Mesenteric fat pad (tissue), 1 donor: Measurements from ENCODE around the gene RECK. TPM values are rescaled to one million over a fixed set of nuclear protein-coding genes. Genes with fewer than 3 reads are reported as not detected.
"Not testable (repeated sequence)": the region's sequence is repeated elsewhere in the genome, so short reads cannot be mapped to it uniquely, and the experiment has no call there.

Experiments
- DNase-seq: peaks from one replicate; pipeline ENCODE4 v3.0.0-alpha.2; 2020; ENCODE audit warnings: low spot score
- total RNA-seq: library from RNA; stranded (reverse); fragmentation: NEBNext Ultra II Directional; extraction: Animal tissue kit (Norgen Biotek cat#: 25700); gene quantifications from one replicate; pipeline ENCODE4 v1.2.1, GENCODE V29; 2021
- donor health status: DM: yes; HTN: yes; CAD: no.

The RECK gene
- total RNA-seq, 1 donor from 2014 or later = 18.5 TPM

DNA sequence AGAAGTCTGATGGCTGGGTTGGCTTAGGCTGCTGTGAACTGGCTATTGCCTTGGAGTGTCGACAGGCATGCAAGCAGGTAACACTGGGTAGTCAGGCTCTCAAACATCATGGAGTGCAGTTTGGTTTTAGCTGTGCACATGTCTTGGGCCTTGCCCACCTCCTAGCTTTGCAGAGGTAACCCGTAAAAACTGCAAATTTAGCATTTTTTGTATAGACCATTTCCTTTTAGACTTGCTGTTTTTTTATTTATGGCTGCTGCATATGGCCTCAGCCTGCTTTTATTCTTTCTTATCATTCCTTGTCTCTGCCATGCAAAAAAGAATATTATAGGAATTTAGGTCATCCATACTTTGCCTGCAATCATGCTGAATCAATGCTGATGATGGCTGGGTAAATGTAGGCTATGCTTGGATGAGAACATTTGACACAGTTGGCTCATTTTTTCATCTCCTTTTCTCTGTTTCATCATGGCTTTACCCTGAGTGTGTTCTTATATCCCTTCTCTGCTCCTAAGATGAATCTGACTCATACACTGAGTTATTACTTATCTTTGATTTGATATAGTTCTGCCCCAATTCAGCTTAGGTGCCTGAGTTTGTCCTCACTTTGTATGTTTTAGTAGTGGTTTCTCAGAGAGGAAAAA lies 27.2 kb downstream of the RECK start:
- no peak for DNase-seq

DNA sequence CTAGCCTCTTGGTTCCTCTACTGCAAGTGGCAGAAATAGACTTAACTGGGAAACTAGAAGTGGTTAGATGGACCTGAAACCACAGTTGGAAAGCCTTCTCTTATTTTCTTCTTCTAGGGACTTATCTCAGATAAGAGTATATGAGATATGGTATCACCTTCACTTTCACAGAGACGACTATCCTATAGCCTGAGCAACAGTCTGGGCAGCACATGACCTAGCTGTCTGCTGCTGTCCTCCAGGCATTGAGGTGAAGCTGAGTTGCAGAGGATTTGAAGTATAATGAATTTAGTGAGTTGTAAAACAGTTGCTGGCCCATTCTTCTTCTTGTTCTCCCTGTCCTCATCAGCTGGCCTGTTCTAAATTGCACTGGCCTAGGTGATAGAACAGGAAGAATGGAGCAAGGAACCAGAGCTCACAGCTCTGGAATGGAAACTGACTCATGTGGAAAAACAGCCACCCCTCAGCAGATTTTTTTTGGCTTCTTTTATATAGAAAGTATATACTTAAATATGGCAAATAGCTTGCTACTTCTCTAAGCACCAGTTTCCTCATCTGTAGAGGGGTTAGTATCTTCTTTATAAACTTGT lies 27.8 kb downstream of the RECK start:
- DNase-seq = no peak

DNA sequence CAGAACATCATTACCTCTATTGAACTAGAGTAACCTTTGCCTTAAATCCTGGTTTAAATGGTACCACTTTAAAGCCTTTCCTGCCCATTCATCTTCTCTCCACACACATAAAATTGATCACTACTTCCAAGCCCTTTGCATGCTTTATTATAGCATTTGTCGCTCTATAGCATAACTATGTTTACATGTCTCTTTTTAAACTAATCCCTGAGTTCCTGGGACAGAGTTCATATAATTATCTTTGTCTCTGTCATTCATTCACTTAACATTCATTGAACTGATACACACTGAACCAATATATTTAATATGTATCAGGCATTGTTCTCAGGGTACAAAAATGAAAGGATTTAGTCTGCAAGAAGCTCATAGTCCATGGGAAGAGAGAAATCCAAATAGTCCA lies 37.3 kb downstream of the RECK start:
- DNase-seq = no peak

DNA sequence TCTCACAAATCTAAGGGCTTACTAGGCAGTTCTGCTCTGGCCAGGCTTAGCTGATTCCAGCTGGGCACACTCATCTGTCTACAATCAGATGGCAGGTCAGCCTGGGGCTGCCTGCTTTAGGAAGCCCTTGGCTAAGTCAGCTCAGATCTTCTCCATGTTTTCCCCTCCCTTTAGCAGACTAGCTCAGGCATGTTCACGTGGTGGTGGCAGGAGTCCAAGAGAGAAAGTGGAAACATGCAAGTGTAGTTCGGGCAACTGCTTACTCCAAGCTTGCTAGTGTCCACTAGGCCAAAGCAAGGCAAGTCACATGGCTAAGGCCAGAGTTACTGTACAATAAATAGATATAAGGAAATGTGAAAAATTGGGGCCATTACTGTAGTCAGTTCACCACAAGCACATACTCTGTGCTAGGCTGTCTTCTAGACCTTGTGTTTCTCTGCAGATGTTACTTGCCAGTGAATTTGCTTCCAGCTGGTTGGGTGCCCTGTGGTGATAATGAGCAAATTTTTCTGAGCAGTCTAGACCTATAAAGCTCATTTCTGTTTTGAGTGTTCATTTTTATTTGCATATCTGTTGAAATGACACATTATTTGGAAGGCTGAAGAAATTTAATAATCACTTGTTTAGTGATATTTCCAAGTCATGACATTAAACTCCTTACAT lies 38.3 kb downstream of the RECK start:
- DNase-seq = no peak

DNA sequence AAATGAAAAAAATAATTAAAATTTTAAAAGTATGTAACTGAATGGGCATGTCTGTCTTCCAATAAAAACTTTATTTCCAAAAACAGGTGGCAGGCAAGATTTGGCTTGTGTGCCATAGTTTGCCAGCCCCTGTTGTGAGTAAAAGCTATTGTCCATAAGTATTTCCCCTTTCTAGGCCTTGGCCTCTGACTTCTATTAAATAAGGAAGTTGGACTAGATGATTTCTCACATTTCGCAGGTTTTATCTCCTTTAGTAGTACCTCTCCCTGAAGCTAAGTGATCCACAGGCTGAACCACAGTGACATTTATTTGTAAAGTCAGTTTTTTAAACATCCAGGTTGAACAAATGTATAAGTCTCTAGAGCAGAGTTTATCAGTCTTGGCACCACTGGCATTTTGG lies 41.3 kb downstream of the RECK start:
- DNase-seq = no peak

DNA sequence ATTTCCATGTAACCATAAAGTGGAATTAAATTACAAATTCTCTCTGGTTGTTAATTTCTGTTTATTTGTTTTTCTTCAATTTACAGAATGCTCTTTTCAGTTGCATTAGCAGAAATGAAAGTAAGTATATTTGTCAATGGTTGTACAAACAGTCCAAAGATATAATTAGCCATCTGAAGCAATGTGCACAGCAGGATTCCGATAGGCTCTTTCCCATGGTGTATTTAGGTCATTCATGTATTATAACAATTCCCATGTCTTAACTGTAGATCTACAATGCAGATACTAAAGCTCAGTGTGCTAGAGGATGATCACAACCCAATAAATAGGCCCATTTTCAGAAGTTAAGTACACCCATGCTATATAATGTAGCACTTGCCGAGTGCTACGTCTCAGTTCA lies 43.8 kb downstream of the RECK start:
- no peak for DNase-seq

DNA sequence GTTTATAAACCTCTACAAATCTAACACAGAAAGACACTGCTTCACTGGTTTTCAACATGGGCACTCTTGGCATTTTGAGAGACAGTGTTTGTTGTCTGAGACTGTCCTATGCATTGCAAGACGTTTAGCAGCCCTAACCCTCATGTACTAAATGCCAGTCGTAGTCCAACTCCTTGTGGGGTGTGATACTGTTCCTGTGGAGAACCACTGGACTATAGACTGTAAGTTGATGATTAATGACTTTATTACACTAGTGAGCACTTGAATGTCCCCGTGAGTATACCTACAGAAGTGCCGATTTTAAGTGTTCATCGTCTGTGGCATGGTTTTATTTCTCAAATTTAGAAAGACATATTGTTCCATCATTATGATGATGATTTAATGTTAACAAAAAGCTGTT lies 46.2 kb downstream of the RECK start:
- DNase-seq = no peak

DNA sequence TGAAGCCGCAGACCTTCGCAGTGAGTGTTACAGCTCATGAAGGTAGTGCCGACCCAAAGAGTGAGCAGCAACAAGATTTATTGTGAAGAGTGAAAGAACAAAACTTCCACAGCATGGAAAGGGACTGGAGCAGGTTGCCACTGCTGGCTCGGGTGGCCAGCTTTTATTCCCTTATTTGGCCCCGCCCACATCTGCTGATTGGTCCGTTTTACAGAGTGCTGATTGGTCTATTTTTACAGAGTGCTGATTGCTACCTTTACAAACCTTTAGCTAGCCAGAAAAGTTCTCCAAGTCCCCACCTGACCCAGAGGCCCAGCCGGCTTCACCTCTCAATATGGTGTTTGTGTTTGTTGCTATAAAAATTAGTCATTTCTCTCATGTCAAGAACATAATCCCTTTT lies 49.7 kb downstream of the RECK start:
- no peak for DNase-seq

DNA sequence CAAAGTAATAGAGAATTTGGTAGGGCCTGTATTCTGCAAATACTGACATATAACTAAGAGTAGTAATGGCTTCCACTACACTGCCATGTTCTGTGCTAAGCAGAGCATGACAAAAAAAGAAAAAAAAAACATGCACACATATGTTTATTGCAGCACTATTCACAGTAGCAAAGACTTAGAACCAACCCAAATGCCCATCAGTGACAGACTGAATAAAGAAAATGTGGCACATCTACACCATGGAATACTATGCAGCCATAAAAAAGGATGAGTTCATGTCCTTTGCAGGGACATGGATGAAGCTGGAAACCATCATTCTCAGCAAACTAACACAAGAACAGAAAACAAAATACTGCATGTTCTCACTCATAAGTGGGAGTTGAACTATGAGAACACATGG lies 50.3 kb downstream of the RECK start:
- not testable (repeated sequence) for DNase-seq

DNA sequence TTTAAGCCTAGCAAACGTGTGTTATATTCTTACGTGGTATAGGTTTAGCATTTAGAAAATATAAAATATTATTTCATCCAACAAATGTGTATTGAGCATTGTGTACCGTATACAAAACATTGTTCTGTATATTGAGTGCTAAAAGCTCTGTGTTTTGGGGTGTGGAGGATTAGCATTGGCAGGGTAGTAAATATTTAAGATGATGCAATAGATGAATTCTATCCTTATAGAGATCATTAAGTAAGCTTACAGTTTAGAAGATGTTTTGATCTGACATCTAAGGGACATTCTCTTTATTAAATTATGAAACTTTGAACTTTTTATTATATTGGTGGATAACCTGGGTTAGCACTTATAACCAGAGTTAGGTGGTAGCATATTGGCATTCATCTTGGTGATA lies 51.3 kb downstream of the RECK start:
- DNase-seq = no peak

DNA sequence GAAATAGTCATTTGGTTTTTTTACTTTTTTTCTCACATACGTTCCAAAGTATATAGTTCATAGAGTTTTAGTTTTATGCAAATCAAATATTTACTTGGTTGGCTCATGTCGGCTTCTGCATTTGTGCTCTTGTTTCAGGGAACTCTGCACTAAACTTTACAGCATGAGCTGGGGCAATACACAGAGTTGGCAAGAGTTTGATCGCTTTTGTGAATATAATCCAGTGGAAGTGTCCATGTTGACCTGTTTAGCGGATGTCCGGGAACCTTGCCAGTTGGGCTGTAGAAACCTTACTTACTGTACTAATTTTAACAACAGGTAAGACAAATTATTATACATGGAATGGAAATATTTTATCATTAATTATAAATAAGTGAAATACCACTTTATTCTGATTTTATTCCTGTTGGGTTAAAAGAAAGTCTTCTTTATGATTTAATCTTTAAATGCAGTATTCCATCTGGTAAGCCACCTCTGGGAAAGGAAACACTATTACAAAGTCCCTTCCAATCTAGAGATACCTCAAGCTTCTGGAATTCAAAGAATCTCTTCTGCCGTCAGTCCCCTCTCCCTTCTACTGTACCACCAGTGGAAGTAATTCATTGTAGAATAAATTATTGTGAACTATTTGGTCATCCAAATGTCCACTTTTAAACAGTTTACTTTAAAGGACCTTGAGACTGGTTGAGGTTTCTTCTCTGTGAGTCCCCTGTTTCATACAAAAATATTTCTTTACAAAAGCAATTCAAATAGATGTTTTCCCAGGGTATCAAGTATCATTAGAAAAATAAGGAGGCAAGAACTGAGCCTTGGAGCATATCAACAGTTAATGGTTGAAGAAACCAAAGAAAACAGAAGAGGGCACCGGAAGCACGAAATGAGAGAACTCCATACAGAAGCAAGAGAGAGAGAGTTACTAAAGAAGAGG lies 54.6 kb downstream of the RECK start:
- DNase-seq = no peak

DNA sequence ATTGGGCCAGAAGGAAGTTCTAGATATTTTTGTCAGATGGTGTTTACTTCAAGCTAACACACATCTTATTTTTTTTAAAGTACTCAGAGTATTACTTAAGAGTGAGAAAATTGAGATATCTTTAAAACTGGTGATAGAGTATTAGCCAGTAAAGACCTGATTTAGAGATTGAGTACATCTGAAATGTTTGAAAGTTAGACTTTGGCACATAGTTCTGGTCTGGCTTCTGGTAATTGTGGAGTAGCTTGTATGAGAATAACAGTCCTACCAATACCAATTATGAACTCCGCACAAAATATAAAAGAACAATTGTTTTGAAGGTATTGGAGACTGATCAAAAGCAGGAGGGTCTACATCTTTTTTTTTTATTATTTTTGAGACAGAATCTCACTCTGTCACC lies 55.3 kb downstream of the RECK start:
- no peak for DNase-seq

DNA sequence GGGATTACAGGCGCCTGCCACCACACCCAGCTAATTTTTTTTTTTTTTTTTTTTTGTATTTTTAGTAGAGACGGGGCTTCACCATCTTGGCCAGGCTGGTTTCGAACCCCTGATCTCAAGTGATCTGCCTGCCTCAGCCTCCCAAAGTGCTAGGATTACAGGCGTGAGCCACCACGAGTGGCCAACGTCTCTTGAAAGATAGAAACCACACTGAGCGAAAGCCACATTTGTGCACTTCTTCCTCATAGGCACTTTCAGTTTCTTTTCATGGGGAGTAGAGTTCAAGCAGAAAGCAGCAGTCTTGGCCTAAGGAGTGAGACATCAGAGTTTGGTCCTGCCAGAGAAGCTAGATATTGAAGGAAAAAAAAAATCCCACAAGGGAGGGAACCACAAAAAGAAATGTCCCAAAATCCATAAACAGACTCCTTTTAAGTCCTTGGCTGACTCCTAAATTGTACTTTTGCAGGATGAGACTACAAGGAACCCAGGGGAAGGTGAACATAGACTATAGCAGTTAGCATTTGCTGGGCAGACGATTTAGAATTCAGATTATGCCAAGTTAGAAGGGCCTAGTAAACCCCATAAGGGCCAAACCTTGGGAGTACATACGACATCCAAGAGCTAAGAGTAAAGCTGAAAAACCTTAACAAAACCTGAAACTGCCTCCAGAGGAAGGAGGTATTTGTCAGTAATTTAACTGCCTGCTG lies 55.9 kb downstream of the RECK start:
- DNase-seq = no peak

DNA sequence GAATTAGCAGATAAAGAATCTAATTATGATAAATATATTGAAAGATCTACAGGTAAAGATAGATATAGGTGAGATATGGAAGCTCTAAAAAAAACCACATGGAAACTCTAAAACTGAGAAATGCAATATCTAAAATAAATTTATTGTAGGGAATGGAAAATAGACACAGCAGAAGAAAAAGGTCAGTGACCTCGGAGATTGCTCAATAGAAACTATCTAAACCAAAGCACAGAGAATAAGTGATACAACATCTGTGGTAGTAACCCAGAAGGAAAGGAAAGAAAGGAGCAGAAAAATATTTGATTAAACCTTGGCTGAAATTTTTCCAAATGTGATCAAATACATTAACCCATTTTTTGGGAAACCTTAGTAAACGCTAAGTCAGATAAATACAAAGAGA lies 56.7 kb downstream of the RECK start:
- no peak for DNase-seq

DNA sequence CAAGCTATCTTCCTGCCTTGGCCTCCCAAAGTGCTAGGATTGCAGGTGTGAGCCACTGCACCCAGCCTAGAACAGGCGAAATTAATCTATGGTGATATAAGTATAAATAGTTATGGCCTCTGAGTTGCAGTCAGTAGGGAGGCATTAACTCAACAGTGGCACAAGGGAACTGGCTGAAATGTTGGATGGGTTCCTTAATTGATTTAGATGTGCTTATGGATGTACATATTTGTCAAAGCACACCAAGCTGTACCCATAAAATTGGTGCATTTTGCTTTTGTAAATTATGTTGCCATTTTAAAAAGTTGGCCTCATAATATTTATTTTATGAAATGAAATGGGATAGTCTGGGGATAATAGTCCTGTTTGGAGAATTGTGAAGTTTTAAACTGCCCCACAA lies 63.0 kb downstream of the RECK start:
- no peak for DNase-seq

DNA sequence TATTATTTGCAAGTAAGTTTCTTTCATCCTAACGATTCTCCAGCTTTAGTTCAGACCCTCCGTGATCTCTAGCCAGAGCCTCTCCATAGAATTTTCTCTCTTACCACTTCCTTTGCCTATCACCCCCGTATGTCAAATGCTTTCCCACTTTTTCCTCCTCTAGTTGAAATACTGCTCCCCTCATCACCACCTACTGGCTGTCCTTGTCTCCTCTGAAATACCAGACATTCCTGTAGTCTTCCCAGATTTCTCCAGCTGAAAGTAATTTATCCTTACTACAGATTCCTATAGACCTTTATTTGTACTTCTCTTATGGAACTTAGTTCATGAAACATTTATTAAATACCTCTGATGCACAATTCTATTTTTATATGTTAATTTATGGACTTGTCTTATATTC lies 63.8 kb downstream of the RECK start:
- no peak for DNase-seq

DNA sequence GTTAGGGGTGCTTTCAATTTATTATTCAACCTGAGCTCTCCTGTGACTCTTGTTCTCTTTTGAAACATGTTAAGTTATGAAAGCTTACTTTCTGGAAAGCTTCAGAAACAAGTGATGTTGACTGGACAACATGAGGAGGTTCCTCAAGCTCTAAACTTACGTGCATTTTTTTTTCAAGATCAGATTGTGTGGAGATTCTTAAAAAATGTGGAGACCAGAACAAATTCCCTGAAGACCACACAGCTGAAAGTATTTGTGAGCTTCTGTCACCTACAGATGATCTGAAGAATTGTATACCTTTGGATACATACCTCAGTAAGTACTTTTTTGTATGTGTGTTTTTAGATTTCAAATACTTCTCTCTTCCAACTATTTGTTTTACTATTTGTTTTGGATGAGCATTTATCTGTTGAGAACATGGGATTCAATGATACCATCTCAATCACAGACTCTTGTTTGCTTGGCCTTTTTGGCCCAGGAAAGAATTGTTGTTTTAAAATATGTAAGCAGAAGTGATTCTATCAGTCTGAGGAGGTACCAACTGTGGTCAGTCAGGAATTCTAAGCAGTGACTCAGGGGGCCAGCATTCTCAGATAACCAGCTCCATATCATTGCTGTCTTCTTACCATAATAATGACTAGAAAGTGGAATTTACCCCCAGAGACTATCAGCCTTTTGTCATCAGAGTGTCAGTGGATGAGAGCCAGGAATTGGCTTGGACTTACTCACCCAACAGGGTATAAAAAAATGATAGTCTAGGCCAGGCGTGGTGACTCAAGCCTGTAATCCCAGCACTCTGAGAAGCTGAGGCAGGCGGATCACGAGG lies 65.4 kb downstream of the RECK start:
- no peak for DNase-seq

DNA sequence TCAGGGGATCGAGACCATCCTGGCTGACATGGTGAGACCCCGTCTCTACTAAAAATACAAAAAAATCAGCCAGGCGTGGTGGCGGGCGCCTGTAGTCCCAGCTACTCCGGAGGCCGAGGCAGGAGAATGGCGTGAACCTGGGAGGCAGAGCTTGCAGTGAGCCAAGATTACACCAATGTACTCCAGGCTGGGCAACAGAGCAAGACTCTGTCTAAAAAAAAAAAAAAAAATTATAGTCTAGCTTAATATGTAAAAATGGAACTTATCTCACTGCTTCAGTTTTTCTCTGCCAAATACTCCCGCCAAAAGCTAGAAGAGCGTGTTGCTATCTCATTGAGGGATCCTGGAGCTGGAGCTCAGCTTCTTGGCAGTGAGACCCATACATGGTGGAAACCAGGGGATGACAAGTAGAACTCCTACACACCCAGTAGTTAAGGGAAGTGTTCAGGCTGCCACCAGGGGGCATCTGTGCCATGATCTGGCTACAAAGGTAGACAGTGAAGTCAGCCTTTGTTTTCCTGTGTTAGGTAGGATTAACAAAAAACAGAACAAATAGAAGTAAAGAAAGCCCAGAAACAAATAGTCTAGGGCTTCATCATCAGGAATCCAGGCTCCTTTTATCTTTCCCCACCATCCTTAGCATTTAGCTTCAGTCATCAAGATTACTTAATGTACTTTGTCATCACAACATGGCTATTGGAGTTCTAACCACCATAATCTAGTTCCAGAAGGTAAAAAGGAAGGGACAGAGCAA lies 66.2 kb downstream of the RECK start:
- DNase-seq = no peak

DNA sequence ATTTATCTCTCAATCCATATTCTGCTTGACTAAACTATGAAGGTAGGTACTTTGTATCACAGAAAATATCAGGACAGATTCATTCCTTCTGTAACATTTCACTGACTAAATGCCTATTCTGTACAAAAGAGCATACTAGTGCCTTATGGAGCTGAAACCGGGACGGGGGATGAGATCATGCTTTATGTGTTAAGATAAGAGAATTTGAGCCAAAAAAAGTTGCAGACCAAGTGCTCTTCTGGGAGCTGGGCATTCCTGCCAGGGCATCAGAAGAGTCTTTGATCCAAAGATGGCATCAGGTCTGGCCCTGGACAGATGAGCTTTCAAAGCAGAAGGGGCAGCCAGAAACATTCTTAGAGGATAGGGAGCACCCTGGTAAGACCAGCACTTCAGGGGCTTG lies 72.4 kb downstream of the RECK start:
- DNase-seq = no peak

DNA sequence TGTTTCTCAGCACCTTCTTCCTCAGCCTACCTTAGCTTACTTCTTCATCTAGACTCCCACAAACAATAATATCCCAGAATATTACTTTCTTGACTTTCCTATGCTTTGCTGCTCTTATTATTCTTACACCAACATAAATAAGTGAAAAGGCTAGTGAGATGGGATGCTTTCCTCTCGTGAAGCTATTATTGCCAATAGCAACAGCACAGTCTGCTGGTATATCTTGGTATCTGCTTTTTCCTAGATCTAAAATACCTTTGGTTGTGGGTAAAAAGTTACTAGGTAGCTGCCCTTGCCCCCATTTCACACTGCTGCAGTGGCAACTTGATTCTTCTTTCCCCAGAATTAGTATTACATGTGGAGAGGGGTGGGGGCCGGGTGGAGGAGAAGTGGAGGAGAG lies 73.7 kb downstream of the RECK start:
- DNase-seq = no peak
